ENCODE data around the gene ADCY4. TPM values are rescaled to one million over a fixed set of nuclear protein-coding genes. Genes with fewer than 3 reads are reported as not detected.

ADCY4 gene
- total and polyA plus RNA-seq, 2 of the 13 experiments (the other 11 are each of a cell fraction or from before 2014, with no cell fraction given), result 0.03 TPM; not detected in 1

DNA sequence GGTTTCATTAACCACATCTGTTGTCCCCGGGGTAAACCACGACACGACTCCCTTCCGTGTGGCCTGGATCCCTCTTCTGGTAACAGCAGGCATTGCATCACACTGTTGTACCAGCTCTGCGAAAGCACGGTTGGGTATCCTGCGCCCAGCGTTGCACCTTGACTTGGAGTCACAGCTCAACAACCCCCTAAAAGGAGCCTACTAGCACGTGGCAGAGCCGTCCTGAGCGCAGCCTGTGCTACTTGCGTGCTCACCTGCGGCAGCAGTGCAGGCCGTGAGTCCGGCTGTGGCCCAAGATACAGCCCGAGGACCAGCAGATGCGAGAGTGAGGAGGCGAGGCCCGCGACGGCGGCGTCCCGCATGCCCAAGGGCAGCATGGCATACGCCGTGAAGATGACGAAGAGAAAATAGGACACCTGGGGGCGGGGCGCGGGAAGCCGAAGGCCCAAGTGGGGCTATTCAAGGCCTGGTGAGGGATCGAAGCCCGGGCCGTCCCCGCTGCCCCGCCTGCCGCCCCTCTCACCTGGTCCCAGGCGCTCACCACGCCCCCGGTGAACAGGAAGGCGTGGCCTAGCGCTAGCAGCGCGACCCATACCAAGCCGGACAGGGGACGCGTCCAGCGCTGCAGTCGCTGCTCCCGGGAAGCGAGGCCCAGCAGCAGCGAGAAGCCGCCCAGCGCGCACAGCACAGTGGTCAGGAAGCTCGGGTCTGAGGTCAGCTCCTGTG is 2.4 kb downstream of the ADCY4 start (continued):
- TF ChIP-seq ZFYVE20 (CRISPR knock-in tag; IDR thresholded peaks at IDR 0.05; ENCODE audit: borderline replicate concordance, low read depth) (peak; percentile 96), ZEB1 (IDR thresholded peaks at IDR 0.05; ENCODE audit: insufficient replicate concordance, low read depth) (peak; percentile 80), MXD1 (CRISPR knock-in tag; IDR thresholded peaks at IDR 0.05) (peak; percentile 99), DZIP1 (CRISPR knock-in tag; IDR thresholded peaks at IDR 0.05) (peak; percentile 46; the same call in 1 of the 2 replicates), ZNF367 (CRISPR knock-in tag; IDR thresholded peaks at IDR 0.05; ENCODE audit: borderline replicate concordance) (0 out of 2 replicates have a peak, but pooled peaks have one; percentile 28), SALL1 (CRISPR knock-in tag; IDR thresholded peaks at IDR 0.05) (peak; percentile 80), DNMT3B (CRISPR knock-in tag; conservative IDR thresholded peaks at IDR 0.05) (no peak; the same call in 1 of the 2 replicates), HNRNPH1 (optimal IDR thresholded peaks at IDR 0.05; ENCODE audit: low read depth, low read length) (no peak), NFKB2 (CRISPR knock-in tag; IDR thresholded peaks at IDR 0.05; ENCODE audit: borderline replicate concordance) (peak; percentile 88; the same call in 1 of the 2 replicates), BRD4 (CRISPR knock-in tag; IDR thresholded peaks at IDR 0.05) (no peak), NONO (IDR thresholded peaks at IDR 0.05) (no peak), NONO (CRISPR knock-in tag; conservative IDR thresholded peaks at IDR 0.05) (peak; percentile 93), NR3C1 (CRISPR knock-in tag; IDR thresholded peaks at IDR 0.05) (no peak), ZSCAN9 (CRISPR knock-in tag; IDR thresholded peaks at IDR 0.05; ENCODE audit: borderline replicate concordance) (peak; percentile 77), DRAP1 (CRISPR knock-in tag; IDR thresholded peaks at IDR 0.05) (peak; percentile 57; the same call in 1 of the 2 replicates), GFI1 (CRISPR knock-in tag; IDR thresholded peaks at IDR 0.05; ENCODE audit: borderline replicate concordance) (no peak; the same call in 1 of the 2 replicates)
- TF ChIP-seq, protein P1, sequence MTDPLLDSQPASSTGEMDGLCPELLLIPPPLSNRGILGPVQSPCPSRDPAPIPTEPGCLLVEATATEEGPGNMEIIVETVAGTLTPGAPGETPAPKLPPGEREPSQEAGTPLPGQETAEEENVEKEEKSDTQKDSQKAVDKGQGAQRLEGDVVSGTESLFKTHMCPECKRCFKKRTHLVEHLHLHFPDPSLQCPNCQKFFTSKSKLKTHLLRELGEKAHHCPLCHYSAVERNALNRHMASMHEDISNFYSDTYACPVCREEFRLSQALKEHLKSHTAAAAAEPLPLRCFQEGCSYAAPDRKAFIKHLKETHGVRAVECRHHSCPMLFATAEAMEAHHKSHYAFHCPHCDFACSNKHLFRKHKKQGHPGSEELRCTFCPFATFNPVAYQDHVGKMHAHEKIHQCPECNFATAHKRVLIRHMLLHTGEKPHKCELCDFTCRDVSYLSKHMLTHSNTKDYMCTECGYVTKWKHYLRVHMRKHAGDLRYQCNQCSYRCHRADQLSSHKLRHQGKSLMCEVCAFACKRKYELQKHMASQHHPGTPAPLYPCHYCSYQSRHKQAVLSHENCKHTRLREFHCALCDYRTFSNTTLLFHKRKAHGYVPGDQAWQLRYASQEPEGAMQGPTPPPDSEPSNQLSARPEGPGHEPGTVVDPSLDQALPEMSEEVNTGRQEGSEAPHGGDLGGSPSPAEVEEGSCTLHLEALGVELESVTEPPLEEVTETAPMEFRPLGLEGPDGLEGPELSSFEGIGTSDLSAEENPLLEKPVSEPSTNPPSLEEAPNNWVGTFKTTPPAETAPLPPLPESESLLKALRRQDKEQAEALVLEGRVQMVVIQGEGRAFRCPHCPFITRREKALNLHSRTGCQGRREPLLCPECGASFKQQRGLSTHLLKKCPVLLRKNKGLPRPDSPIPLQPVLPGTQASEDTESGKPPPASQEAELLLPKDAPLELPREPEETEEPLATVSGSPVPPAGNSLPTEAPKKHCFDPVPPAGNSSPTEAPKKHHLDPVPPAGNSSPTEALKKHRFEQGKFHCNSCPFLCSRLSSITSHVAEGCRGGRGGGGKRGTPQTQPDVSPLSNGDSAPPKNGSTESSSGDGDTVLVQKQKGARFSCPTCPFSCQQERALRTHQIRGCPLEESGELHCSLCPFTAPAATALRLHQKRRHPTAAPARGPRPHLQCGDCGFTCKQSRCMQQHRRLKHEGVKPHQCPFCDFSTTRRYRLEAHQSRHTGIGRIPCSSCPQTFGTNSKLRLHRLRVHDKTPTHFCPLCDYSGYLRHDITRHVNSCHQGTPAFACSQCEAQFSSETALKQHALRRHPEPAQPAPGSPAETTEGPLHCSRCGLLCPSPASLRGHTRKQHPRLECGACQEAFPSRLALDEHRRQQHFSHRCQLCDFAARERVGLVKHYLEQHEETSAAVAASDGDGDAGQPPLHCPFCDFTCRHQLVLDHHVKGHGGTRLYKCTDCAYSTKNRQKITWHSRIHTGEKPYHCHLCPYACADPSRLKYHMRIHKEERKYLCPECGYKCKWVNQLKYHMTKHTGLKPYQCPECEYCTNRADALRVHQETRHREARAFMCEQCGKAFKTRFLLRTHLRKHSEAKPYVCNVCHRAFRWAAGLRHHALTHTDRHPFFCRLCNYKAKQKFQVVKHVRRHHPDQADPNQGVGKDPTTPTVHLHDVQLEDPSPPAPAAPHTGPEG (CRISPR knock-in tag; IDR thresholded peaks at IDR 0.05), result peak; percentile 32; the same call in 1 of the 2 replicates
- TF ChIP-seq, protein P2, sequence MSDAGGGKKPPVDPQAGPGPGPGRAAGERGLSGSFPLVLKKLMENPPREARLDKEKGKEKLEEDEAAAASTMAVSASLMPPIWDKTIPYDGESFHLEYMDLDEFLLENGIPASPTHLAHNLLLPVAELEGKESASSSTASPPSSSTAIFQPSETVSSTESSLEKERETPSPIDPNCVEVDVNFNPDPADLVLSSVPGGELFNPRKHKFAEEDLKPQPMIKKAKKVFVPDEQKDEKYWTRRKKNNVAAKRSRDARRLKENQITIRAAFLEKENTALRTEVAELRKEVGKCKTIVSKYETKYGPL (CRISPR knock-in tag; IDR thresholded peaks at IDR 0.05), result no peak
- TF ChIP-seq, protein P3, sequence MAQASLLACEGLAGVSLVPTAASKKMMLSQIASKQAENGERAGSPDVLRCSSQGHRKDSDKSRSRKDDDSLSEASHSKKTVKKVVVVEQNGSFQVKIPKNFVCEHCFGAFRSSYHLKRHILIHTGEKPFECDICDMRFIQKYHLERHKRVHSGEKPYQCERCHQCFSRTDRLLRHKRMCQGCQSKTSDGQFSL (CRISPR knock-in tag; IDR thresholded peaks at IDR 0.05), result no peak

Measured in HepG2 (cell line).